ENCODE measurements around the gene DCLK1.

GRCh38 chr13:35857769-35858168 is 273.4 kb downstream of the DCLK1 start:
- TF ChIP-seq CTCF (IDR thresholded peaks at IDR 0.05; ENCODE audit: insufficient read depth, low read length) (no peak), REST (IDR thresholded peaks at IDR 0.05; ENCODE audit: insufficient replicate concordance, low read depth) (no peak), POLR2AphosphoS5 (IDR thresholded peaks at IDR 0.05; ENCODE audit: low read depth) (no peak), SPI1 (IDR thresholded peaks at IDR 0.05; ENCODE audit: borderline replicate concordance, low read depth) (no peak)
